Measurements from ENCODE around the gene NOL11.
"Not testable (repeated sequence)": the region's sequence is repeated elsewhere in the genome, so short reads cannot be mapped to it uniquely, and the experiment has no call there.

- TF ChIP-seq POLR2A (IDR thresholded peaks at IDR 0.05; ENCODE audit: low read length); GATA1 (IDR thresholded peaks at IDR 0.05; ENCODE audit: low read depth, low read length): not testable (repeated sequence)
These were observed 39.0 kb downstream of the NOL11 start for GRCh38 chr17:67756766-67757165.
